Fibroblast of pulmonary artery (primary cell): Measurements from ENCODE around the gene HIPK2.

Experiments
- DNase-seq: peaks from one replicate; pipeline ENCODE4 v3.0.0-alpha.2; 2010; ENCODE audit warnings: low read depth
- H3K4me3 ChIP-seq: replicated peaks from 2 replicates; pipeline ENCODE4 v1.5.1; 2011; ENCODE audit warnings: low read depth, mild to moderate bottlenecking, control low read depth, low read length, moderate library complexity
- CTCF ChIP-seq: IDR thresholded peaks from 2 replicates; pipeline ENCODE4 v1.5.1; 2011; ENCODE audit warnings: mild to moderate bottlenecking, control low read depth, low read length, inconsistent platforms; ENCODE audit errors: missing control alignments

HIPK2 gene

GRCh38 chr7:139682136-139683013 is 95.4 kb downstream of the HIPK2 start:
- DNase-seq, result peak; percentile 54
- TF ChIP-seq CTCF, result no peak
- no peak overlapping the region for H3K4me3 ChIP-seq

GRCh38 chr7:139681812-139682135 is 96.0 kb downstream of the HIPK2 start:
- no peak for TF ChIP-seq CTCF
- DNase-seq, result no peak
- no peak overlapping the region for H3K4me3 ChIP-seq

GRCh38 chr7:139681463-139681755 is 96.4 kb downstream of the HIPK2 start:
- TF ChIP-seq CTCF, result no peak
- no peak overlapping the region for H3K4me3 ChIP-seq
- no peak for DNase-seq

GRCh38 chr7:139680676-139681462 is 96.9 kb downstream of the HIPK2 start:
- TF ChIP-seq CTCF, result no peak
- DNase-seq, result peak; percentile 93
- H3K4me3 ChIP-seq, result no peak overlapping the region

GRCh38 chr7:139679731-139680594 is 97.8 kb downstream of the HIPK2 start:
- peak; percentile 49 for DNase-seq
- TF ChIP-seq CTCF, result no peak
- H3K4me3 ChIP-seq, result no peak overlapping the region

- no peak overlapping the region for H3K4me3 ChIP-seq
- no peak for TF ChIP-seq CTCF
- no peak for DNase-seq
Measured at GRCh38 chr7:139676390-139676789, 101.4 kb downstream of the HIPK2 start.
